T-helper 17 cell (primary cell): ENCODE results near the gene BCAN. TPM values are rescaled to one million over a fixed set of nuclear protein-coding genes. Genes with fewer than 3 reads are reported as not detected.
"Not testable (repeated sequence)": the region's sequence is repeated elsewhere in the genome, so short reads cannot be mapped to it uniquely, and the experiment has no call there.

Experiments used
- ATAC-seq: fragments of 150-1000 bp; cut with Tn5 transposase; 2 replicates; pipeline ENCODE4 v1.10.0; 2021; ENCODE audit warnings: mild to moderate bottlenecking, moderate library complexity
- DNase-seq, 3 donors: peaks; one replicate each; pipeline versions ENCODE4 v3.0.0 to v3.0.0-alpha.2; 2020 to 2021
- H3K9me3 ChIP-seq: one replicate; pipeline ENCODE4 v1.7.0; 2013; ENCODE audit warnings: low read length, mild to moderate bottlenecking; ENCODE audit not compliant: control insufficient read depth, poor library complexity, severe bottlenecking
- H3K27ac Mint-ChIP-seq: one replicate; pipeline ENCODE4 v1.8.0; 2022; ENCODE audit warnings: mild to moderate bottlenecking, moderate library complexity, mixed read lengths
- H3K27me3 Mint-ChIP-seq: one replicate; pipeline ENCODE4 v1.8.0; 2022; ENCODE audit warnings: mixed read lengths
- H3K36me3 Mint-ChIP-seq: one replicate; pipeline ENCODE4 v1.8.0; 2022; ENCODE audit warnings: low read depth, mixed read lengths
- H3K4me1 Mint-ChIP-seq: one replicate; pipeline ENCODE4 v1.8.0; 2022; ENCODE audit warnings: mild to moderate bottlenecking, mixed read lengths
- H3K4me3 Mint-ChIP-seq: one replicate; pipeline ENCODE4 v1.8.0; 2022; ENCODE audit warnings: mild to moderate bottlenecking, moderate library complexity, mixed read lengths
- total RNA-seq, 4 donors: library from RNA in 2 of 4; stranded (reverse) in 2 of 4; gene quantifications; one replicate each; pipeline ENCODE4 v1.2.3 and lab custom pipeline; 2022 to 2026

Gene BCAN
- total RNA-seq, 2 donors from 2014 or later: not detected

- Mint-ChIP-seq H3K4me1 (peaks cover 31% of the 10 kb centered on the region), H3K27me3 (no peaks in the 10 kb centered on the region), H3K27ac (peak within 1 kb of the TSS; percentile 98), H3K36me3 (peaks cover 7% of the 10 kb centered on the region), H3K4me3 (peak within 1 kb of the TSS; percentile 99)
- no peaks in the 10 kb centered on the region for H3K9me3 ChIP-seq
- peak; percentile 83 for ATAC-seq
- peak; percentile 47 to 61 (median 55) for DNase-seq
These were observed 40.6 kb upstream of the BCAN start, which contains the start of gene GPATCH4 for GRCh38 chr1:156601122-156601830. Gene GPATCH4 (minus strand): TSS chr1:156601479.

- no peaks in the 10 kb centered on the region for H3K9me3 ChIP-seq
- peak overlapping the region; percentile 99 for H3K4me3 Mint-ChIP-seq
- no peaks in the 10 kb centered on the region for H3K27me3 Mint-ChIP-seq
- peaks cover 6% of the 10 kb centered on the region for H3K36me3 Mint-ChIP-seq
- peak overlapping the region; percentile 98 for H3K27ac Mint-ChIP-seq
- DNase-seq: no peak
- ATAC-seq: peak; percentile 2
- peaks cover 31% of the 10 kb centered on the region for H3K4me1 Mint-ChIP-seq
These were observed 40.0 kb upstream of the BCAN start for GRCh38 chr1:156601892-156602291.

- Mint-ChIP-seq H3K27me3 (no peaks in the 10 kb centered on the region), H3K4me3 (peak overlapping the region; percentile 33), H3K27ac (no peak overlapping the region), H3K36me3 (peaks cover 2% of the 10 kb centered on the region), H3K4me1 (peaks cover 25% of the 10 kb centered on the region)
- DNase-seq: no peak
- no peak for ATAC-seq
- no peaks in the 10 kb centered on the region for H3K9me3 ChIP-seq
These were observed 39.3 kb upstream of the BCAN start for GRCh38 chr1:156602557-156602993.

GRCh38 chr1:156607344-156607743 is 34.6 kb upstream of the BCAN start:
- peaks cover 17% of the 10 kb centered on the region for H3K27me3 Mint-ChIP-seq
- H3K36me3 Mint-ChIP-seq, H3K4me3 Mint-ChIP-seq, DNase-seq, H3K9me3 ChIP-seq, H3K27ac Mint-ChIP-seq: not testable (repeated sequence)
- peak; percentile 35 for ATAC-seq
- H3K4me1 Mint-ChIP-seq: peaks cover 14% of the 10 kb centered on the region

GRCh38 chr1:156608036-156608674 is 33.8 kb upstream of the BCAN start:
- Mint-ChIP-seq H3K4me1 (peaks cover 8% of the 10 kb centered on the region), H3K27ac (no peak overlapping the region), H3K4me3 (no peak overlapping the region), H3K27me3 (peaks cover 23% of the 10 kb centered on the region), H3K36me3 (no peaks in the 10 kb centered on the region)
- no peaks in the 10 kb centered on the region for H3K9me3 ChIP-seq
- ATAC-seq: peak; percentile 94
- peak in 2 of 3 donors; percentile 31 to 42 for DNase-seq

GRCh38 chr1:156608981-156609380 is 32.9 kb upstream of the BCAN start:
- peak; percentile 29 to 44 (median 30) for DNase-seq
- H3K27ac Mint-ChIP-seq: no peak overlapping the region
- peaks cover 8% of the 10 kb centered on the region for H3K4me1 Mint-ChIP-seq
- peaks cover 23% of the 10 kb centered on the region for H3K27me3 Mint-ChIP-seq
- no peak overlapping the region for H3K4me3 Mint-ChIP-seq
- H3K9me3 ChIP-seq: no peaks in the 10 kb centered on the region
- ATAC-seq: peak; percentile 80
- H3K36me3 Mint-ChIP-seq: no peaks in the 10 kb centered on the region

- ATAC-seq, DNase-seq, H3K9me3 ChIP-seq, H3K4me3 Mint-ChIP-seq, H3K4me1 Mint-ChIP-seq, H3K36me3 Mint-ChIP-seq, H3K27ac Mint-ChIP-seq: not testable (repeated sequence)
- H3K27me3 Mint-ChIP-seq: peaks cover 34% of the 10 kb centered on the region
These were observed 31.8 kb upstream of the BCAN start for GRCh38 chr1:156610072-156610471.

GRCh38 chr1:156612666-156613065 is 29.3 kb upstream of the BCAN start:
- peaks cover 52% of the 10 kb centered on the region for H3K27me3 Mint-ChIP-seq
- ATAC-seq: no peak
- peaks cover 11% of the 10 kb centered on the region for H3K4me1 Mint-ChIP-seq
- H3K4me3 Mint-ChIP-seq: no peak overlapping the region
- H3K27ac Mint-ChIP-seq: no peak overlapping the region
- H3K36me3 Mint-ChIP-seq: no peaks in the 10 kb centered on the region
- DNase-seq: no peak
- no peaks in the 10 kb centered on the region for H3K9me3 ChIP-seq

- no peak overlapping the region for H3K27ac Mint-ChIP-seq
- no peak overlapping the region for H3K4me3 Mint-ChIP-seq
- ATAC-seq: no peak
- H3K4me1 Mint-ChIP-seq: peaks cover 3% of the 10 kb centered on the region
- no peak for DNase-seq
- no peaks in the 10 kb centered on the region for H3K9me3 ChIP-seq
- H3K27me3 Mint-ChIP-seq: peaks cover 71% of the 10 kb centered on the region
- H3K36me3 Mint-ChIP-seq: no peaks in the 10 kb centered on the region
These were observed 26.0 kb upstream of the BCAN start for GRCh38 chr1:156615946-156616345.

- no peaks in the 10 kb centered on the region for H3K36me3 Mint-ChIP-seq
- peaks cover 3% of the 10 kb centered on the region for H3K4me1 Mint-ChIP-seq
- no peak overlapping the region for H3K4me3 Mint-ChIP-seq
- H3K27ac Mint-ChIP-seq: no peak overlapping the region
- peaks cover 70% of the 10 kb centered on the region for H3K27me3 Mint-ChIP-seq
- H3K9me3 ChIP-seq: no peaks in the 10 kb centered on the region
- DNase-seq (no peak), ATAC-seq (no peak)
These were observed 25.5 kb upstream of the BCAN start for GRCh38 chr1:156616463-156616862.

GRCh38 chr1:156618853-156619581 is 22.9 kb upstream of the BCAN start, which contains the start of gene HAPLN2:
Gene HAPLN2 (plus strand): TSS chr1:156619415. CDS start chr1:156623491, 4,076 bp downstream.
- no peak within 1 kb of the TSS for H3K27ac Mint-ChIP-seq
- no peaks in the 10 kb centered on the region for H3K9me3 ChIP-seq
- no peak within 1 kb of the TSS for H3K4me3 Mint-ChIP-seq
- H3K27me3 Mint-ChIP-seq: peaks cover 74% of the 10 kb centered on the region
- DNase-seq: no peak
- H3K4me1 Mint-ChIP-seq: peaks cover 3% of the 10 kb centered on the region
- H3K36me3 Mint-ChIP-seq: peaks cover 4% of the 10 kb centered on the region
- peak; percentile 60 for ATAC-seq

- no peak overlapping the region for H3K4me3 Mint-ChIP-seq
- H3K9me3 ChIP-seq: no peaks in the 10 kb centered on the region
- H3K27me3 Mint-ChIP-seq: peaks cover 69% of the 10 kb centered on the region
- H3K27ac Mint-ChIP-seq: no peak overlapping the region
- ATAC-seq (no peak), DNase-seq (no peak)
- peaks cover 6% of the 10 kb centered on the region for H3K4me1 Mint-ChIP-seq
- peaks cover 4% of the 10 kb centered on the region for H3K36me3 Mint-ChIP-seq
These were observed 22.3 kb upstream of the BCAN start for GRCh38 chr1:156619582-156619955.

GRCh38 chr1:156622581-156623297 is 19.2 kb upstream of the BCAN start:
- ATAC-seq (no peak), DNase-seq (no peak)
- peak overlapping the region; percentile 58 for H3K4me3 Mint-ChIP-seq
- peaks cover 60% of the 10 kb centered on the region for H3K27me3 Mint-ChIP-seq
- no peaks in the 10 kb centered on the region for H3K9me3 ChIP-seq
- H3K27ac Mint-ChIP-seq: no peak overlapping the region
- peaks cover 8% of the 10 kb centered on the region for H3K36me3 Mint-ChIP-seq
- H3K4me1 Mint-ChIP-seq: peaks cover 8% of the 10 kb centered on the region
